ENCODE data around the gene MICA.
A peak's percentile ranks its signal among the peaks of the same experiment; 100 is the strongest.
"Not testable (repeated sequence)": the region's sequence is repeated elsewhere in the genome, so short reads cannot be mapped to it uniquely, and the experiment has no call there.

The MICA gene

DNA sequence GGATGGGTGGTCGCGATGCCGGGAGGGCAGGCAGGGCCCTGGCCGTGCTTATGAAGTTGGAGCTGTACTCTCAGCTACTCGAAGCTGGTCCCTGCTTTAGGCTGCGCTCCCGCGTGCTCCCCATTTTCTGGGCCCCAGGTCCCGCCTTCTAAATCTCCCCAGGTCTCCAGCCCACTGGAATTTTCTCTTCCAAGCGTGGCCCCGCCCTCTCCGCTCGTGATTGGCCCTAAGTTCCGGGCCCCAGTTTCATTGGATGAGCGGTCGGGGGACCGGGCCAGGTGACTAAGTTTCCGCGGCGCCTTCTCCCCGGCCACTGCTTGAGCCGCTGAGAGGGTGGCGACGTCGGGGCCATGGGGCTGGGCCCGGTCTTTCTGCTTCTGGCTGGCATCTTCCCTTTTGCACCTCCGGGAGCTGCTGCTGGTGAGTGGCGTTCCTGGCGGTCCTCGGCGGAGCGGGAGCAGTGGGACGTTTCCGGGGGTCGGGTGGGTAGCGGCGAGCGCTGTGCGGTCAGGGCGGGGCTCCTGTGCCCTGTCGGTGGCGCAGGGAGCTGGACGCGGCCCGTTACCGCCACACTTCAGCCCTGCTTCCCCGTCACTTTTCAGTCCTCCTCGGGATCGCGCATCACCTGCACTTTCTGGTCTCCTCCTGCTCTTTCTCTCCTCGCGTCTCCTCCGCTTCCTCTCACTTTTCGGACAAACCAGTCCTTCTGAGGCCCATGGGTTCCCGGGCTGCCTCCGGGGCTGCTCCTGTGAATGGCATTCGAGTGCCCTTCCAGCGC, at the start of gene MICA:
Gene MICA, plus strand, starts transcription at position 313 of the 778 bp plus-strand sequence. Its CDS starts 38 bp downstream, at position 351.
- DNase-seq = peak; percentile 51

- no peak for DNase-seq
Measured at GRCh38 chr6:31354158-31354863, 49.1 kb upstream of the MICA start.

DNA sequence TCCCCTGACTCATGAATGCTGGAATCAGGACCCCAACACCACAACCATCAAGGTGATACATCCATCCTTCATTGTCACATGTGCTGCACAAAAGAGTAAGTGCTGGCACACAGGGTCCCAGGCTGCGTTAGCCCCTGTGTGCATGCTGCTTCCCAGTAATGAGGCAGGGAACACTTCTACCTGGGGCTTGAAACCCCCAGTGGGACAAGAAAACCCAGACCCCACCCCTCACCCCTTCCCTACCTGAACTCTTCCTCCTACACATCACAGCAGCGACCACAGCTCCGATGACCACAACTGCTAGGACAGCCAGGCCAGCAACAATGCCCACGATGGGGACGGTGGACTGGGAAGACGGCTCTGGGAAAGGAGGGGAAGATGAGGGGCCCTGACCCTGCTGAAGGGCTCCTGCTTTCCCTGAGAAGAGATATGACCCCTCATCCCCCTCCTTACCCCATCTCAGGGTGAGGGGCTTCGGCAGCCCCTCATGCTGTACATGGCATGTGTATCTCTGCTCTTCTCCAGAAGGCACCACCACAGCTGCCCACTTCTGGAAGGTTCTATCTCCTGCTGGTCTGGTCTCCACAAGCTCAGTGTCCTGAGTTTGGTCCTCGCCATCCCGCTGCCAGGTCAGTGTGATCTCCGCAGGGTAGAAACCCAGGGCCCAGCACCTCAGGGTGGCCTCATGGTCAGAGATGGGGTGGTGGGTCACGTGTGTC, 48.4 kb upstream of the MICA start:
- no peak for DNase-seq

DNA sequence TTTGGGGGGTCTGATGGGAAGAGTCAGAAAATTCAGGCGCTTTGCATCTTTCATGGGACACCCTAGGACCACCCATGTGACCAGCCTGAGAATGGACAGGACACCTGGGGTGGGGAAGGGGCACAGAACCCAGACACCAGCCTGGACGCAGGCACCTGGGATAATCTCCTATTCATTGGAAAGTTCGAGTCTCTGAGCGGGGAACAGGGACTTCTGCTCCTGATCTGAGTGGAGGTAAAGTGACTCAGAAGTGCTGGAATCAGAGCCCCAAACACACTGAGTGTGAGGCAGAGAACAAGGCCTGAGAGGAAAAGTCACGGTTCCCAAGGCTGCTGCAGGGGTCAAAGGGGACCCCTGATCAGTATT, 47.8 kb upstream of the MICA start:
- no peak for DNase-seq

DNA sequence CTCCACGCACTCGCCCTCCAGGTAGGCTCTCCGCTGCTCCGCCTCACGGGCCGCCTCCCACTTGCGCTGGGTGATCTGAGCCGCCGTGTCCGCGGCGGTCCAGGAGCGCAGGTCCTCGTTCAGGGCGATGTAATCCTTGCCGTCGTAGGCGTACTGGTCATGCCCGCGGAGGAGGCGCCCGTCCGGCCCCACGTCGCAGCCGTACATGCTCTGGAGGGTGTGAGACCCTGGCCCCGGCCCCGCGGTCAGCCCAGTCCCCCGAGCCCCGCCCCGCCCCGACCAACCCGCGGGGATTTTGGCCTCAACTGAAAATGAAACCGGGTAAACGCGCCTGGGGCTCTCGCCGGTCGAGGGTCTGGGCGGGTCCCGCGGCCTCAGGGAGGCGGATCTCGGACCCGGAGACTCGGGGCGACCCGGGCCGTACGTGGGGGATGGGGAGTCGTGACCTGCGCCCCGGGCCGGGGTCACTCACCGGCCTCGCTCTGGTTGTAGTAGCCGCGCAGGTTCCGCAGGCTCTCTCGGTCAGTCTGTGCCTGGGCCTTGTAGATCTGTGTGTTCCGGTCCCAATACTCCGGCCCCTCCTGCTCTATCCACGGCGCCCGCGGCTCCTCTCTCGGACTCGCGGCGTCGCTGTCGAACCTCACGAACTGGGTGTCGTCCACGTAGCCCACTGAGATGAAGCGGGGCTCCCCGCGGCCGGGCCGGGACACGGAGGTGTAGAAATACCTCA, 47.0 kb upstream of the MICA start:
- peak; percentile 32 for DNase-seq

DNA sequence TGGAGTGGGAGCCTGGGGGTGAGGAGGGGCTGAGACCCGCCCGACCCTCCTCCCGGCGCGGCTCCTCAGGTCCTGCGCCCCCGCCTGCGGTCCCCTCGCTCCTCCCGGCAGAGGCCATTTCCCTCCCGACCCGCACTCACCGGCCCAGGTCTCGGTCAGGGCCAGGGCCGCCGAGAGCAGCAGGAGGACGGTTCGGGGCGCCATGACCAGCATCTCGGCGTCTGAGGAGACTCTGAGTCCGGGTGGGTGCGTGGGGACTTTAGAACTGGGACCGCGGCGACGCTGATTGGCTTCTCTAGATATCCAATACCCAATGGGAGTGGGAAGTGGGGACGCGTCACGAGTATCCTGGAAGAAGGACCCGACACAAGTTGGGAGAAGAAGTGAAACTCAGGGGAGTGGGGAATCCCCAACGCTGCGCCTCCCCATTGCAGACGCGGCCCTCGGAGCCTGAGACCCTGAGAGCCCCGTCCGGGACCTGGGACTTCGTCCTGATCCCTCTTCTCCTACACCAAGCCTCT, 46.4 kb upstream of the MICA start, which contains the start of gene HLA-B:
Gene HLA-B, minus strand, starts transcription at position 234 of the 521 bp plus-strand sequence. Its CDS starts 21 bp downstream, at position 213.
- peak; percentile 70 for DNase-seq

- no peak for DNase-seq
Measured at GRCh38 chr6:31357886-31358285, 45.5 kb upstream of the MICA start.

DNA sequence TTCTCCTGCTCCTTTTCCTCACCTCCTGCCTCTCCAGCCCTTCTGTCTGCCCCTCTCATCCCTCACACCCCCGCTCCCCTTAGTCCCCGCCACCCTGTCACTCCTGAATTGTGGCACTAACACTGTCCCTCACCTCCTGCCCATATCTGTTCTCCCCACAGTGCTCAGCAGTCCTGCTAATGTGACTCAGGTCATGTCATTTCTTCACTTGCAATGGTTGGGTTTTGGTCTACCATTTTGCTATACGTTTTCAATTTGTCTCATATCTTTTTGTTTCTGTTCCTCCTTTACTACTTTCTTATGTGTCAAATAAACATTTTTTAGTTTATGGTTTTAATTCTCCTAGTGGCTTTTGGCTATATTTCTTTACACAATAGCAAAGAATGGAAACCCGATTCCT, 45.1 kb upstream of the MICA start:
- DNase-seq = no peak

DNA sequence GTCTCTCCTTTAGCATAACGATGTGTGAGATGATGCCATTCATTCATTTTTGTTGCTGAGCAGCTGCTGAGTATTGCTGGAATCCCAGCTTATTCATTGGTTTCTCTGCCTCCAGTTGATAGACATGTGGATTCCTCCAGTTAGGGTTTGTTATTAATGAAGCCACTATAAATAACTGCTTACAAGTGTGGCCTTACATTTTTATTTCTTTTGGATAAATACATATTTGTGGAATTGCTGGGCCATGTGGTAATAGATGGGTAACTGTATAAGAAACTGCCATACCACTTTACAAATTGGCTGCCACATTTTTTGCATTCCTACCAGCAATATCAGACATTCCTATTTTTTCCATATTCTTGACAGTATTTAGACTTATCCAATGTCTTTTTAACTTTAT, 43.8 kb upstream of the MICA start:
- no peak for DNase-seq

- DNase-seq = no peak
Measured at GRCh38 chr6:31362751-31363150, 40.6 kb upstream of the MICA start.

DNA sequence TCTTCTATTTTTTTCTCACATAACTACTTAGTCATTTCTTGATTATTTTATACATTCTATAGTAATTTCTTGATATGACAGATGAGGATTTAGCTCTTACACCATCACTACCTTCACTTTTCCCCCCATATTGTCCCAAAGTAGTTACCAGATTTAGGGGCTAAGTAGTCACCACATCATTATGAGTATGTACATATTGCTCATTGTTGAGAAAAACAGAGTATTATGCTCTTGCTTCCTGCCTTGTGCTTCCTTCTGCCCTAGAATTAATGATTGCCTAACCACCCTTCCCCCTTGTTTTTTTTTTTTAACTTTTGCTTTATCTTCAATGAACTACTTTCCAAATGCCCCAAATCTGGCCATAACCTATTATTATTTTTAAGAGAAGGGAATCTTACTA, 39.6 kb upstream of the MICA start:
- no peak for DNase-seq

DNA sequence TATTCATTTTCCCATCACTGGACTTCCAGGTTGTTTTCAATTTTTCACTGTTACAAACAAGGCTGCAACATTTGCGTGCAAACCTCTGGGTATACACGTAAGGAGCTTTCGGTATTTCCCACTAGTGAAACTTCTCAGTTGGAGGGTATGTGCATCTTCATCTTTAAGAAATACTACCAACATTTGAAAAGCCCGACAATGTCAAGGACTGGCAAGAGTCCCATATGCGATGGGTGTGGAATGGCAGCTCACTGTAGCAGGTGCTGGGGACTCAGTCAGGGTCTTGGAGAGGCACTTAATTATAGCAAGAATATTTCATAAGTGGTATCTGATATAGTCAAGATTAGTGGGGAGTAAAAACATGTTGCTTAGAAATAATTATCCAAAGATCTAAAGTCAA, 37.5 kb upstream of the MICA start:
- no peak for DNase-seq

DNA sequence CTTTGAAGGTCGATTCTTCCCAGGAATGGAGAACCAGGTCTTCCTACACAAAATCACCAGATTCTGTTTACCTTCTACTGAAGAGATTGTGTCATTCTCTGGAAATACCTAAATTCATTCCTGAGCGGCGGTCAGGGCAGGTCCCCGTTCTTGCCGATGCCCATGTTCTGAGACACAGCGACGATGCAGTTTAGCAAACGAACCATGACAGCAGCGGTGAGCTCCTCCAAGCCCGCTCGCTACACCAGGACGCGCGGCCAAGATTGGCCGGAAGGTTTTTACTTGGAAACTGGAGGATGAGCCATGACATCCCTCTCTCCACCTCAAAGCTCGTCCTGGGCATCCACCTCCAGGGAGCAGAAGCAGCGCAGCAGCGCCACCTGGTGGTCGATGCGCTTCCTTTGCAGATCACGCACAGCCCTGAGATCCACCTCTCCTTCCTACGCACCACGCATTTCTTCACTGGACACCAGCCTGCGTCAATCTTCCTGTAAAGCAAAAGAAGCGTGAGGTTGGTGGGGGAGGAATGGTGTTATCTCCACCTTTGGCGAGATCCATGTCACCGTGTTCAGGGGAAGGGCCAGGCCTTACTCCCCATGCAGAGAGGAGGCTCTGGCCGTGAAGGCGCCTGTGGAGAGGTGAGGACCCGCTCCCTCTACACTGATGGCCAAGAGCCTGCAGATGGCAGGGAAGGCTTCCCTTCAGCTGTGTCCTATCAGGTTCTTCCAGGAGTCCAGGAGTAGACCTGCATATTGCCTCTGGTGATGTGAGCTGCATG, 36.5 kb upstream of the MICA start:
- DNase-seq = peak; percentile 86

GRCh38 chr6:31368461-31368860, 34.9 kb upstream of the MICA start:
- no peak for DNase-seq

- not testable (repeated sequence) for DNase-seq
Measured at GRCh38 chr6:31374118-31374517, 29.3 kb upstream of the MICA start.

GRCh38 chr6:31375699-31376098, 27.7 kb upstream of the MICA start:
- DNase-seq = no peak

DNA sequence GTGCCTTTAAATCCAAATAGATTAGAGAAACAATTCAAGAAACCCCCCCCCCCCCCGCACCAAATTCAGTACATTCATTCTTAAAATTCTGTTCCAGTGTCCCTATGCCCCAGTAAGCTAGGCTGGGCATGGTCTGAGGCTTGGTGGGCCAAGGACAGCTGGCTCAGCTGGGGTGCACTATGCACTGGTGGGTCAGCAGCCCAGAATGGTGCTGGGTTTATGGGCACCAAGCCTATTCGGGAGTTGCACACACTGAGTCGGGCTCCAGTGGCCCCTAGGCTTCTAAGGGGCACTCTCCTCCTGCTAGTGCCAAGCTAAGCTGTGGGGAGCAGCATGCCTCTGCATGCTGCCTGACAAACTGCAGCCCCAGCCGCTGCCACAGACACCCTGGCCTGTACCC, 26.4 kb upstream of the MICA start:
- no peak for DNase-seq

- no peak for DNase-seq
Measured at GRCh38 chr6:31378062-31378720, 25.2 kb upstream of the MICA start.

DNA sequence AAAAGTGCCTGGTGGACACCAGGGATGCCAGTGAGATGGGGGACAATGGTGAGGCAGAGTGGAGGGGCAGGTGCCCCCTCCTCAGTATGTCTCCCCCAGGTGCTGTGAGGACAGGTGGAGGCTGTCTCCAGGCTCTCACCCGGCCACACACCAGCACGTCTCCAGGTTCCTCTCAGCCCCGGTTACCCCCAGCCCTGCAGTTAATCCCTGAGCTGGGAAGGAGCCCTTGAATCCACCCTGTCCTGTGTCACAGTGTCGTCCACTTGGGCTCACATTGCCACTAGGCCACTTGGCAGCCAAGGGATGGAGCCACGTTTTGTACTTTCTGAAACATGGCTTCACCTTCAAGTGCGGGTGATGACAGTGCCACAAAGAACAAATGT, 24.7 kb upstream of the MICA start:
- DNase-seq = no peak

- DNase-seq = no peak
Measured at GRCh38 chr6:31379850-31380249, 23.5 kb upstream of the MICA start.

GRCh38 chr6:31381666-31382065, 21.7 kb upstream of the MICA start:
- no peak for DNase-seq

Data from activated CD4-positive, alpha-beta T cell treated with anti-CD3 and anti-CD28 coated beads for 1 hour (primary cell).